LNCAP (cell line): Measurements from ENCODE around the gene TLL2.

ENCODE experiments used
- TF ChIP-seq, protein P1 (sequence below): fragments of 450-650 bp; IDR thresholded peaks from 2 replicates; pipeline ENCODE4 v1.5.1; 2017; ENCODE audit warnings: mild to moderate bottlenecking

The TLL2 gene

GRCh38 chr10:96334616-96335526, 178.9 kb downstream of the TLL2 start:
- TF ChIP-seq, protein P1, sequence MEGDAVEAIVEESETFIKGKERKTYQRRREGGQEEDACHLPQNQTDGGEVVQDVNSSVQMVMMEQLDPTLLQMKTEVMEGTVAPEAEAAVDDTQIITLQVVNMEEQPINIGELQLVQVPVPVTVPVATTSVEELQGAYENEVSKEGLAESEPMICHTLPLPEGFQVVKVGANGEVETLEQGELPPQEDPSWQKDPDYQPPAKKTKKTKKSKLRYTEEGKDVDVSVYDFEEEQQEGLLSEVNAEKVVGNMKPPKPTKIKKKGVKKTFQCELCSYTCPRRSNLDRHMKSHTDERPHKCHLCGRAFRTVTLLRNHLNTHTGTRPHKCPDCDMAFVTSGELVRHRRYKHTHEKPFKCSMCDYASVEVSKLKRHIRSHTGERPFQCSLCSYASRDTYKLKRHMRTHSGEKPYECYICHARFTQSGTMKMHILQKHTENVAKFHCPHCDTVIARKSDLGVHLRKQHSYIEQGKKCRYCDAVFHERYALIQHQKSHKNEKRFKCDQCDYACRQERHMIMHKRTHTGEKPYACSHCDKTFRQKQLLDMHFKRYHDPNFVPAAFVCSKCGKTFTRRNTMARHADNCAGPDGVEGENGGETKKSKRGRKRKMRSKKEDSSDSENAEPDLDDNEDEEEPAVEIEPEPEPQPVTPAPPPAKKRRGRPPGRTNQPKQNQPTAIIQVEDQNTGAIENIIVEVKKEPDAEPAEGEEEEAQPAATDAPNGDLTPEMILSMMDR: peak; percentile 85

GRCh38 chr10:96333101-96333500, 180.6 kb downstream of the TLL2 start:
- TF ChIP-seq, protein P1: no peak

- TF ChIP-seq, protein P1: no peak
Observed at GRCh38 chr10:96327462-96327861, 186.3 kb downstream of the TLL2 start.

GRCh38 chr10:96325719-96326373, 187.9 kb downstream of the TLL2 start:
- TF ChIP-seq, protein P1: no peak

- TF ChIP-seq, protein P1: no peak
Observed at GRCh38 chr10:96324447-96324846, 189.3 kb downstream of the TLL2 start.

- TF ChIP-seq, protein P1: no peak
Observed at GRCh38 chr10:96322275-96322674, 191.5 kb downstream of the TLL2 start.

- TF ChIP-seq, protein P1: no peak; the same call in 1 of the 2 replicates
Observed at GRCh38 chr10:96321822-96322221, 191.9 kb downstream of the TLL2 start.
